ENCODE measurements around the gene LYRM4. TPM values are rescaled to one million over a fixed set of nuclear protein-coding genes. Genes with fewer than 3 reads are reported as not detected.

Gene LYRM4
- 10 to 100 TPM in 1 of 2 donors, 1 to 10 TPM in 1; 9.7 to 10.7 TPM for total RNA-seq

DNA sequence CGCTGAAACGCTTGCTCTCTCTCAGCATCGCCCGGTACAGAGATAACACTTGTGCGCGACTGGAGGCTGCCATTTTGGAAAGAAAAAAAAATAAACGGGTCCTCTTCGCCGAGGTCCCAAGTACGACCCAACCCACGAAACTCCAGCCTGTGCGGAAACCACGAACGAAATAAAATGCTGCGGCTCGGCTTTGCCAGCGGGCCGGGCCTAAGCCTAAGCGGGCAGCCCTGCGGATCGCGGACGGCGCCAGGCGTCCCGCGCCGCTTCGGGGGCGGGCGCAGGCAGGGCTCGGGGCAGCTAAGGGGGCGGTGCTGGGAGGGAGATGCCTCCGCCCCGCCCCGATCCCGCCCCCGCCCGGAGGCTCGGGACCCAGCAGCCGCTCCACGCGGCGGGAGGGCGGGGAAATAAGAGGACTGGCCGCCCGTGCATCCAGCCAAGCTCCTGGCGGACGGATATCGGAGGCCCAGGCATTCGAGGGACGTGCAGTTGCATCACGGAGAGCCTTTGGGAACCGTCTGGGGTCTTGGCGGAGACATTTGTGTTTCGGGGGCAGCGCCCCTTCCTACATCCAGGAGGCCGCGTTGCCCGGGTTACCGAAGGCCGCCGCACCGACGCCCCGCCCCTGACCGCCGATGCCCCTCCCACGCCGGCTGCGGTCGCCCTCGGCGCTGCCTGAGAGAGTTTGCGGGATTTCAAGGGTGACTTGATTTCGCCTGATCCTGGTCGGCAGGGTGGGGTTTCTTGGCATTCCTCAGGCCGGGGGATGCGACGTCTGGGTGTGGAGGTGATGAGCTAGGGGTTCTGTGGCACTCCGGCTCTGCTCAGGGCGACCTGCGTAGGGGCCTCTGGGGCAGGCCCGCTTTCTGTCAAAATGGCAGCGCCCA is at the start of gene LYRM4, which contains the start of gene FARS2:
TSS of gene LYRM4 (minus strand) at position 290 of the 884 bp plus-strand sequence. CDS start at position 73, 217 bp downstream.
TSS of gene FARS2 (plus strand) at position 853 of the 884 bp plus-strand sequence.

DNA sequence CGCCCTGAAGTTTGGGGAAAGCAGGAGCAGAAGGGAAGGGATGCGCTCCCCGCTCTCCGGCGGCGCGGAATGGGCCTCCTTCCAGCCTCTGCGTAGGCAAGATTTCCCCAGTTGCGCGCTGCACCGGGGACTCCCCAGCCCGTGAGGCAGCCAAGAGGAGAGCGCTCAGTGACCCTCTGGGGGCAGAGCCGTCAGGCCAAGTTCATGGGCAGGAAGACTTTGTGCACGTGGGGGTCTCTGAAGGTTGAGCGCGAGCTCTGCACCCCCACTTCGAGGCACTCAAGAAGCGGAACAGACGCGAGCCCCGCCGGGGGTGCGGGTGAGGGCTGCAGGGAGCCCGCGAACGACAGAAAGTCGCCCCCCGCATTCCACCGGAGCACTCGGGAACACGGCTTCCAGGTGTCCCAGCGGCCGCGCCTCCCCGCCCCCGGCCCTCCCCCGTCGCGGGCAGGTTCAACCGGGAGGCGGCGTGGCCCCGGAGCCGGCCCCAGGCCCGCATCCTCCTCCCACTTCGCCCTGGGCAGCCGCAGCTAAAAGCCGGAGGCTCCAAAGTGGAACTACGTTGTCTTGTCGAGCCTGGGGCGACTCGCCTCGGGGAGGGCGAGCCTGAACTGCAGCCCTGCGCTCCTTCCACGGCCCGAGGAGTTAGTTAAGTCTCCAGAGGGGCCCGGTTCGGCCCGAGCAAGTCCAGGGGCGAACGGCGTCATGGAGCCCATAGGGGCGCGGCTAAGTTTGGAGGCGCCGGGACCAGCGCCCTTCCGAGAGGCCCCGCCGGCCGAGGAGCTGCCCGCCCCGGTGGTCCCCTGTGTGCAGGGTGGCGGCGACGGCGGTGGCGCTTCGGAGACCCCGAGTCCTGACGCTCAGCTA is 175.7 kb downstream of the LYRM4 start, which contains the start of gene PPP1R3G:
TSS of gene PPP1R3G (plus strand) at position 561 of the 867 bp plus-strand sequence. CDS start at position 706, 145 bp downstream.

Small RNA genes within 50 kb of the gene (small RNA-seq; reads per million reads assigned to genes)
- 0.06 to 0.60 reads per million in 2 donors for gene MIR3691

Other genes starting within 250 kb of the LYRM4 start
- under 1 TPM in 1 of 2 donors, not detected in 1; under 0.01 TPM for gene PPP1R3G, start 175.6 kb downstream of the LYRM4 start, total RNA-seq
- gene FARS2, start 563 bp upstream of the LYRM4 start, total RNA-seq = 10 to 100 TPM; 29.3 to 41.0 TPM

Measured in melanocyte of skin (primary cell).